HL-60 (cell line): ENCODE measurements around the gene PROC.

Experiments
- GABPA ChIP-seq: IDR thresholded peaks from 2 replicates; pipeline ENCODE4 v1.6.1; 2012; ENCODE audit warnings: low read depth
- POLR2AphosphoS5 ChIP-seq: IDR thresholded peaks from 2 replicates; pipeline ENCODE4 v1.6.1; 2012; ENCODE audit warnings: low read depth
- TF ChIP-seq, protein P1 (sequence below): IDR thresholded peaks from one replicate; pipeline ENCODE4 v1.5.1; 2011; ENCODE audit warnings: low read length, control low read depth, inconsistent platforms; ENCODE audit not compliant: insufficient read depth
- TF ChIP-seq, protein P2 (sequence below): IDR thresholded peaks from 2 replicates; pipeline ENCODE4 v1.6.1; 2012; ENCODE audit warnings: low read depth; ENCODE audit not compliant: insufficient replicate concordance

DNA sequence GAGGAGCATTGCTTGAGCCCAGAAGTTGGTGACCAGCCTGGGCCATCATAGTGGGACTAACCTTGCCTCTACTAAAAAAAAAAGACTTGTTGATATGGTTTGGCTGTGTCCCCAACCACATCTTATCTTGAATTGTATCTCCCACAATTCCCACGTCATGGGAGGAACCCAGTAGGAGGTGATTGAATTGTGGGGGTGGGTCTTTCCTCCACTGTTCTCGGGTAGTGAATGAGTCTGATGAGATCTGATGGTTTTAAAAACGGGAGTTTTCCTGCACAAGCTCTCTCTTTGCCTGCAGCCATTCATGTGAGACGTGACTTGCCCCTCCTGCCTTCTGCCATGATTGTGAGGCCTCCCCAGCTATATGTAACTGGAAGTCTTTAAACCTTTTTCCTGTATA lies 47.0 kb downstream of the PROC start:
- TF ChIP-seq, protein P1, sequence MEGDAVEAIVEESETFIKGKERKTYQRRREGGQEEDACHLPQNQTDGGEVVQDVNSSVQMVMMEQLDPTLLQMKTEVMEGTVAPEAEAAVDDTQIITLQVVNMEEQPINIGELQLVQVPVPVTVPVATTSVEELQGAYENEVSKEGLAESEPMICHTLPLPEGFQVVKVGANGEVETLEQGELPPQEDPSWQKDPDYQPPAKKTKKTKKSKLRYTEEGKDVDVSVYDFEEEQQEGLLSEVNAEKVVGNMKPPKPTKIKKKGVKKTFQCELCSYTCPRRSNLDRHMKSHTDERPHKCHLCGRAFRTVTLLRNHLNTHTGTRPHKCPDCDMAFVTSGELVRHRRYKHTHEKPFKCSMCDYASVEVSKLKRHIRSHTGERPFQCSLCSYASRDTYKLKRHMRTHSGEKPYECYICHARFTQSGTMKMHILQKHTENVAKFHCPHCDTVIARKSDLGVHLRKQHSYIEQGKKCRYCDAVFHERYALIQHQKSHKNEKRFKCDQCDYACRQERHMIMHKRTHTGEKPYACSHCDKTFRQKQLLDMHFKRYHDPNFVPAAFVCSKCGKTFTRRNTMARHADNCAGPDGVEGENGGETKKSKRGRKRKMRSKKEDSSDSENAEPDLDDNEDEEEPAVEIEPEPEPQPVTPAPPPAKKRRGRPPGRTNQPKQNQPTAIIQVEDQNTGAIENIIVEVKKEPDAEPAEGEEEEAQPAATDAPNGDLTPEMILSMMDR = no peak
- TF ChIP-seq POLR2AphosphoS5 = no peak
- TF ChIP-seq GABPA = no peak
- TF ChIP-seq, protein P2, sequence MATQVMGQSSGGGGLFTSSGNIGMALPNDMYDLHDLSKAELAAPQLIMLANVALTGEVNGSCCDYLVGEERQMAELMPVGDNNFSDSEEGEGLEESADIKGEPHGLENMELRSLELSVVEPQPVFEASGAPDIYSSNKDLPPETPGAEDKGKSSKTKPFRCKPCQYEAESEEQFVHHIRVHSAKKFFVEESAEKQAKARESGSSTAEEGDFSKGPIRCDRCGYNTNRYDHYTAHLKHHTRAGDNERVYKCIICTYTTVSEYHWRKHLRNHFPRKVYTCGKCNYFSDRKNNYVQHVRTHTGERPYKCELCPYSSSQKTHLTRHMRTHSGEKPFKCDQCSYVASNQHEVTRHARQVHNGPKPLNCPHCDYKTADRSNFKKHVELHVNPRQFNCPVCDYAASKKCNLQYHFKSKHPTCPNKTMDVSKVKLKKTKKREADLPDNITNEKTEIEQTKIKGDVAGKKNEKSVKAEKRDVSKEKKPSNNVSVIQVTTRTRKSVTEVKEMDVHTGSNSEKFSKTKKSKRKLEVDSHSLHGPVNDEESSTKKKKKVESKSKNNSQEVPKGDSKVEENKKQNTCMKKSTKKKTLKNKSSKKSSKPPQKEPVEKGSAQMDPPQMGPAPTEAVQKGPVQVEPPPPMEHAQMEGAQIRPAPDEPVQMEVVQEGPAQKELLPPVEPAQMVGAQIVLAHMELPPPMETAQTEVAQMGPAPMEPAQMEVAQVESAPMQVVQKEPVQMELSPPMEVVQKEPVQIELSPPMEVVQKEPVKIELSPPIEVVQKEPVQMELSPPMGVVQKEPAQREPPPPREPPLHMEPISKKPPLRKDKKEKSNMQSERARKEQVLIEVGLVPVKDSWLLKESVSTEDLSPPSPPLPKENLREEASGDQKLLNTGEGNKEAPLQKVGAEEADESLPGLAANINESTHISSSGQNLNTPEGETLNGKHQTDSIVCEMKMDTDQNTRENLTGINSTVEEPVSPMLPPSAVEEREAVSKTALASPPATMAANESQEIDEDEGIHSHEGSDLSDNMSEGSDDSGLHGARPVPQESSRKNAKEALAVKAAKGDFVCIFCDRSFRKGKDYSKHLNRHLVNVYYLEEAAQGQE = no peak
